HG02798 (cell line): ENCODE data around the gene ACTR3C.
"Not testable (repeated sequence)": the region's sequence is repeated elsewhere in the genome, so short reads cannot be mapped to it uniquely, and the experiment has no call there.

Experiments
- ATAC-seq: cut with Tn5 transposase; IDR thresholded peaks from one replicate; pipeline ENCODE4 v1.9.1; 2021; ENCODE audit warnings: mild to moderate bottlenecking; ENCODE audit not compliant: unreplicated experiment, poor library complexity

The ACTR3C gene

DNA sequence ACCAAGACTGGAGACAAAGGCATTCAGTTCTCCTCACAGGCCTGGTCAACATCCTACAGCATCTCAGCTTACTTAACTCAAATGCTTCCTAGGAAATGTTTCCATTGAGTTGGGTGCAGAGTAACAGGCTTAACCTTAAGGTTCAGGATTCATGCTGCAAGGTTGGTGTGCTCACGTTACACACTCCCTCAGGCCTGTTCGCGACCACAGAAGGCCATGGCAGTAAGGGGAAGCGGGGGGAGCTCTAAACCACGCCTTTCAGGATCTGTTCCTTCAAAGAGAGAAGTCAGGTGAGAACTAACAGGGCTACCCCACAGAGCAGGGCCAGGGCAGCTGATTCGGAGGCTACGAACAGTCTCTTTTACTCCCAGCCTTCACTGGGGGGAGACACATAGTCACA lies 35.5 kb downstream of the ACTR3C start:
- not testable (repeated sequence) for ATAC-seq

GRCh38 chr7:150285849-150286754 lies 37.2 kb downstream of the ACTR3C start:
- peak; percentile 66 for ATAC-seq

DNA sequence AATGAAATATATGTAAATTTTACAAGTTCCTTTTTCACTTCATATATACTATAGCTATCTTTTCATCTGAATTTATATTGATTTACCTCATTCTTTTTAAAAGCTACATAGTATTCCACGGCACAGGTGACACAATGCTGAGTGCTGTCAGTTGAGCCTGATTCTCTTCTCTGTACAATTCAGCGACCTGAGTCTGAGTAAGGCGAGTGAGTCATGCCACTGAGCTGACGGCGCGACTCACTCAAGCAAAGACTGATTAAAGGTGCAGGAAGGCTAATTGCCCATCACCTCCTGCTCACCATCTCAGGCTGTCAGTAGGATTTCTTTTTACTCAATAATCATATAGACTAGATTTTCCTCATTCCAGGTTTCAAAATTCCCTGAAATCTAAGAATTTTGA lies 39.7 kb downstream of the ACTR3C start:
- ATAC-seq: not testable (repeated sequence)

GRCh38 chr7:150283111-150283510 lies 40.2 kb downstream of the ACTR3C start:
- not testable (repeated sequence) for ATAC-seq

- not testable (repeated sequence) for ATAC-seq
Measured at GRCh38 chr7:150281681-150282403, 41.5 kb downstream of the ACTR3C start.

DNA sequence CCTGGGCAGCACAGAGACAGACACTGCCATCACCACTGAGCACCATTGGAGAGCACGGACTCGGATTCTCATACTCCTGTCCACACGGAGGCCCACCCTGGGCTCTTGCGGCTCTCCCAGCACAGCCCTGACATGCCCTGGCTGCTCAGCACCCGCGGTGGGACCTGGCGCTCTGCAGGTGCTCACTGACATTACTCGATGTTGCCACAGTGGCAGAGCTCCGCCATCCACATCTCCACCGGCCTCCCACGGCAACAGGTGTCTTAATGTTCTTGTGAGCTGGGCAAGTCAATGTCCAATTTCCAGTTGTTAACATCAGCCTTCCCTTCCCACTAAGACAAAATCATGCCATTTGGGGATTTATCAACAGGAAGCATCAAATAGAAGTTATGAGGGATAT lies 45.0 kb downstream of the ACTR3C start:
- not testable (repeated sequence) for ATAC-seq

DNA sequence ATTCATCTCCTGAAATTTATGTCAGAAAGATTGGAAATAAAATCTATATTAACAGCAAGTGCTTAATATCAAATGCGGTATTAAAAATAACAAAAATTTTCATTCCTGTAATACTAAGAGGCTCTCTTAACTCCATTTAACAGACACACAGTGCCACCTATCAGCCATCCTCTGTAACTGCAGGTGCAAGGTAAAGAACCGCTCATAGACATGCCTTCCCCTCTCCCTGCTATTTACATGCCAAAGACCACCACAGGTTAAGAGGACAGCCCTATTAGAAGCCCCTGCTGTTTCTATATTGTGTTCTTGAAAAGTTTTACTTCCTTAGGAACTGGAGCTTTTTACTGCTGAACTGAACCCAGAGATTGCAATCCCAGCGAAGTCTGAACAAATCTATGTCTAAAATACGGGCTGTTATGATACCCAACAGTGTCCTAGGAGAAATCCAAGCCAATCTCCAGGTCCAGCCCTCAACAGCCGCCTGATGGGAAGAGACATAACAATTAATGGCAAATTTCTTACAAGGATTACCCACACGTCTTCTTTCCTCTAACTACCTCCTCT lies 47.1 kb downstream of the ACTR3C start:
- peak; percentile 74 for ATAC-seq

- ATAC-seq: not testable (repeated sequence)
Measured at GRCh38 chr7:150271898-150272297, 51.4 kb downstream of the ACTR3C start.

- not testable (repeated sequence) for ATAC-seq
Measured at GRCh38 chr7:150270101-150270824, 53.1 kb downstream of the ACTR3C start.

- not testable (repeated sequence) for ATAC-seq
Measured at GRCh38 chr7:150268798-150269197, 54.5 kb downstream of the ACTR3C start.

- ATAC-seq: not testable (repeated sequence)
Measured at GRCh38 chr7:150268287-150268686, 55.1 kb downstream of the ACTR3C start.

GRCh38 chr7:150266953-150267665 lies 56.2 kb downstream of the ACTR3C start:
- not testable (repeated sequence) for ATAC-seq

GRCh38 chr7:150262656-150263055 lies 60.7 kb downstream of the ACTR3C start:
- ATAC-seq: not testable (repeated sequence)

DNA sequence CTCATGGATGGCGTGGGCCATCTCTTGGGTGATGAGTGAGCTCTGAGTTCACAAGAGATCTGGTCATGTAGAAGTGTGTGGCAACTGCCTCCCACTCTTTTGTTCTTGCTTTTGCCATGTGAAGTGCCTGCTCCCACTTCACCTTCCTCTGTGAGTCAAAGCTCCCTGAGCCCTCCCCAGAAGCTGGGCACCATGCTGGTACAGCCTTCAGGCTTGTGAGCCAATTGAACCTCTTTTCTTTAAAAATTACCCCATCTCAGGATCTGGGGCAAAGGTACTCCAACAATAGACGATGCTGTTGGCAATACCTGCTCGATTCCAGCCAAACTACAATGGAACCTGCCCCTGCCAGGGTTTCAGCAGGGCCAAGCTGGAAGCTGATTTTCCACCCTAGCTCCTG lies 75.6 kb downstream of the ACTR3C start:
- ATAC-seq: not testable (repeated sequence)

GRCh38 chr7:150245208-150245607 lies 78.1 kb downstream of the ACTR3C start:
- ATAC-seq: not testable (repeated sequence)

DNA sequence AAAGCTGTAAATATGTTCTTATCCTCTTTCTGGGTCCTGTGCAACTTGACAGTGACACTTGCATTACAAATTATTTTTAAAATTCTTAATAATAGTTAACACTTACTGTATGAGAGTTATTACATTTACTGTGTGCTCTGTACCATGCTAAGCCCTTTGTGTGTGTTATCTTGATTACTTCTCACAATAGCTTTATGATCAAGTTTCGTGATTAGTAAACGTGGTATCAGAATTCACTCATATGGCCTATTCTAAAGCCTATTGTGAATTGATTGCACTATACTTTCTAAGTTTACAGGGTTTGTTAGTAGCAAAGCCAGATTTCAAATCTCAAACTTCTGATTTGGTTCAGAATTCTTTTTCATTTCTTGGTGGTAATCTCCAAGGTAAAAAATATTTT lies 80.4 kb downstream of the ACTR3C start:
- ATAC-seq: not testable (repeated sequence)

- not testable (repeated sequence) for ATAC-seq
Measured at GRCh38 chr7:150225444-150225843, 97.9 kb downstream of the ACTR3C start.

DNA sequence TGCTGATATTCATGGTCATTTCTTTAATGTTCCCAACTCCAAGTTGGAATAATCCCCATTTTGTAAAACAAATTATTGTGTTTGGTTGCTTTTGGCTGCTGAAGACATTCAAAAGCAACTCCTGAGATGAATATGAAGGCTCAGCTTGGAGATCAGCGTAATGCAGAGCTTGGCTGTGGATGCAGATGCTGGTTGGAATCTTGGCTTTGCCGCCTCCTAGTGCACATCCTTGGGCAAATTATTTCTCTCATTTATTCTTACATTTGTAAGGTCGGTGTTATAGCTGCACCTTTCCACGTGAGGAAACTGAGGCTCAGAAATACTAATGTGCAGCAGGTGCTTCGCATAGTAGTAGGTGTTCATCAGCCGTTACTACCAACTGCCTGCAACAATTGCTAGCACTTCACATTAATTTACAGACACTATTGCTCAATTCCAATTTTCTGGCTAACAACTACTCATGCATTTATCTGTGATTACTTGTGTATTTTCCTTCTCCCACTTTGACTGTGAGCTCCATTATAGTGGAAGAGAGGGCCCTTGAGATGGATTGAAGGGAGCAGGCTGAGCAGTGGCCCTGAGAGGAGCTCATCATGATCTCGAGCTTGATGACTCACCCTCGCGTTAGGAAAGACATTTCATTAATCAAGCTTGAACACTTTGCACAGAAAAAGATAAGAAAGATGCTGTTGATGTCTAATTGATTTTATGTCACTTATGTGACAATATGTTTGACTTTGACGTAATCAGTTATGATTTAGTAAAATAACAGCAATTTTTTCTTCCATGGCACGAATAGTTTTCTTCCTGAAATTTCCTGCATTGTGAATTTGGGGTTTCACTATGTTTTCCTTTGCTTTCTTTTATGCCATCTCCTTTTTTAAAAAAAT lies 101.0 kb downstream of the ACTR3C start:
- ATAC-seq: not testable (repeated sequence)
